HepG2 (cell line): ENCODE data around the gene CCT6A. TPM values are rescaled to one million over a fixed set of nuclear protein-coding genes. Genes with fewer than 3 reads are reported as not detected.

Experiments used
- AGO2 ChIP-seq: fragments of 200-400 bp; formaldehyde crosslinking; optimal IDR thresholded peaks from 2 replicates; pipeline ENCODE3; 2017; ENCODE audit warnings: mild to moderate bottlenecking, low read depth, low read length, moderate library complexity
- CERS6 ChIP-seq: sonication (generic); formaldehyde crosslinking; IDR thresholded peaks from 2 replicates; pipeline ENCODE4 v1.5.0; 2020; ENCODE audit warnings: missing genetic modification reagents
- KLF16 ChIP-seq, 2 experiments: sonication (generic) in 1 of 2; formaldehyde crosslinking in 1 of 2; IDR thresholded peaks; 2 replicates each; pipeline versions ENCODE4 v1.6.1 to v1.8.0; 2016 to 2023; ENCODE audit warnings: missing genetic modification reagents in 2 of 2, missing compliant biosample characterization in 1 of 2
- PPARG ChIP-seq: conservative IDR thresholded peaks from 2 replicates; pipeline ENCODE4 v1.6.1; 2016; ENCODE audit warnings: missing biosample characterization, missing genetic modification reagents
- REST ChIP-seq, 2 experiments: IDR thresholded peaks; 2 replicates each; pipeline ENCODE4 v1.6.1; 2011 to 2012; ENCODE audit warnings: low read length in 2 of 2, borderline replicate concordance in 1 of 2, low read depth in 1 of 2, mild to moderate bottlenecking in 1 of 2, moderate library complexity in 1 of 2
- ZHX2 ChIP-seq, 2 experiments: sonication (generic) in 1 of 2; formaldehyde crosslinking in 1 of 2; IDR thresholded peaks; 2 replicates each; pipeline versions ENCODE4 v1.6.1 to v1.9.0; 2014 to 2022; ENCODE audit warnings: antibody characterized with exemption in 1 of 2, borderline replicate concordance in 1 of 2, inconsistent platforms in 1 of 2, low read depth in 1 of 2, missing genetic modification reagents in 1 of 2
- ZNF207 ChIP-seq: fragments of 450-650 bp; IDR thresholded peaks from 2 replicates; pipeline ENCODE4 v1.6.1; 2016; ENCODE audit warnings: antibody characterized with exemption, borderline replicate concordance
- ZNF367 ChIP-seq: sonication (generic); formaldehyde crosslinking; IDR thresholded peaks from 2 replicates; pipeline ENCODE4 v1.4.0; 2020; ENCODE audit warnings: missing genetic modification reagents, borderline replicate concordance
- ZNF432 ChIP-seq: sonication (generic); formaldehyde crosslinking; IDR thresholded peaks from 2 replicates; pipeline ENCODE4 v1.5.0; 2020; ENCODE audit warnings: missing genetic modification reagents, mild to moderate bottlenecking, borderline replicate concordance
- ZNF44 ChIP-seq: sonication (generic); formaldehyde crosslinking; IDR thresholded peaks from 2 replicates; pipeline ENCODE4 v1.5.1; 2020; ENCODE audit warnings: mild to moderate bottlenecking, missing genetic modification reagents
- ZNF484 ChIP-seq: sonication (generic); formaldehyde crosslinking; IDR thresholded peaks from 2 replicates; pipeline ENCODE4 v1.5.1; 2020; ENCODE audit warnings: mild to moderate bottlenecking, low read depth, missing genetic modification reagents, borderline replicate concordance
- ZNF567 ChIP-seq: sonication (generic); formaldehyde crosslinking; IDR thresholded peaks from 2 replicates; pipeline ENCODE4 v1.8.1; 2023; ENCODE audit warnings: mild to moderate bottlenecking, missing genetic modification reagents, borderline replicate concordance
- ZNF687 ChIP-seq: sonication (generic); formaldehyde crosslinking; IDR thresholded peaks from 2 replicates; pipeline ENCODE4 v1.5.1; 2020; ENCODE audit warnings: mild to moderate bottlenecking, missing genetic modification reagents, moderate library complexity
- ZNF773 ChIP-seq: sonication (generic); formaldehyde crosslinking; IDR thresholded peaks from 2 replicates; pipeline ENCODE4 v1.4.0; 2020; ENCODE audit warnings: missing genetic modification reagents, borderline replicate concordance
- polyA plus RNA-seq, 8 experiments: library from polyadenylated mRNA; depleted of rRNA in 3 of 8; stranded (reverse) in 7 of 8; unstranded in 1 of 8; fragments of >200 nt; fragmentation: Illumina TruSeq in 4 of 8; extraction: Trizol in 4 of 8; gene quantifications; 2 replicates each; pipeline versions ENCODE4 v1.2.1 to v1.2.3, GENCODE V29; 2011 to 2016; ENCODE audit warnings: low read depth in 4 of 8, missing spikeins in 1 of 8, mixed read lengths in 1 of 8; ENCODE audit not compliant: insufficient read depth in 1 of 8
- total RNA-seq, 5 experiments: library from RNA; depleted of rRNA; stranded (reverse); fragments of >200 nt; fragmentation: Illumina TruSeq; extraction: Trizol; gene quantifications; 2 replicates each; pipeline ENCODE4 v1.2.3, GENCODE V29; 2016; ENCODE audit warnings: low read depth in 1 of 5

CCT6A gene
- total and polyA plus RNA-seq, 2 of the 13 experiments (the other 11 are each of a cell fraction or from before 2014, with no cell fraction given): 219 to 292 TPM

- TF ChIP-seq PPARG (no peak), CERS6 (CRISPR knock-in tag) (no peak), AGO2 (peak; percentile 63), ZNF432 (CRISPR knock-in tag) (no peak), ZNF207 (no peak), ZNF484 (no peak), ZNF44 (no peak), ZNF567 (CRISPR knock-in tag) (no peak), ZNF773 (CRISPR knock-in tag) (no peak), ZNF687 (CRISPR knock-in tag) (peak; percentile 70), KLF16 (CRISPR knock-in tag; IDR thresholded peaks at IDR 0.05) (no peak), ZHX2 (IDR thresholded peaks at IDR 0.05; ENCODE audit: low read depth) (no peak), ZHX2 (CRISPR knock-in tag; IDR thresholded peaks at IDR 0.05; ENCODE audit: borderline replicate concordance) (no peak), REST (IDR thresholded peaks at IDR 0.05; ENCODE audit: borderline replicate concordance in 1 of 2, low read depth in 1 of 2, low read length in 2 of 2) (no peak), ZNF367 (no peak)
These were observed 41.9 kb upstream of the CCT6A start (continued) for GRCh38 chr7:56009695-56010094.
